HG03558 (cell line): ENCODE results near the gene MUC6.
"Not testable (repeated sequence)": the region's sequence is repeated elsewhere in the genome, so short reads cannot be mapped to it uniquely, and the experiment has no call there.

Source experiments
- ATAC-seq: cut with Tn5 transposase; IDR thresholded peaks from one replicate; pipeline ENCODE4 v1.9.1; 2021; ENCODE audit warnings: moderate number of reproducible peaks; ENCODE audit not compliant: unreplicated experiment; ENCODE audit errors: extremely low read depth

MUC6 gene

GRCh38 chr11:975827-976226 lies 60.7 kb downstream of the MUC6 start:
- ATAC-seq, result no peak

GRCh38 chr11:975376-975775 lies 61.1 kb downstream of the MUC6 start:
- not testable (repeated sequence) for ATAC-seq

- ATAC-seq, result no peak
Observed at GRCh38 chr11:973237-973636, 63.3 kb downstream of the MUC6 start.

GRCh38 chr11:972523-973211 lies 63.9 kb downstream of the MUC6 start:
- ATAC-seq, result no peak

- ATAC-seq, result no peak
Observed at GRCh38 chr11:971731-972365, 64.7 kb downstream of the MUC6 start.

GRCh38 chr11:971092-971690 lies 65.3 kb downstream of the MUC6 start:
- no peak for ATAC-seq

GRCh38 chr11:970319-970871 lies 66.1 kb downstream of the MUC6 start:
- ATAC-seq, result no peak

GRCh38 chr11:969651-970205 lies 66.8 kb downstream of the MUC6 start:
- no peak for ATAC-seq

- no peak for ATAC-seq
Observed at GRCh38 chr11:968822-969221, 67.7 kb downstream of the MUC6 start.

GRCh38 chr11:967995-968751 lies 68.3 kb downstream of the MUC6 start:
- ATAC-seq, result no peak

GRCh38 chr11:965206-965775 lies 71.2 kb downstream of the MUC6 start:
- ATAC-seq, result no peak

- ATAC-seq, result no peak
Observed at GRCh38 chr11:963852-964251, 72.7 kb downstream of the MUC6 start.
